K562 (cell line): ENCODE measurements around the gene PSMC6. TPM values are rescaled to one million over a fixed set of nuclear protein-coding genes. Genes with fewer than 3 reads are reported as not detected.

Source experiments
- DIDO1 ChIP-seq: fragments of 450-650 bp; IDR thresholded peaks from 2 replicates; pipeline ENCODE4 v1.6.1; 2016; ENCODE audit warnings: low read depth, missing biosample characterization, missing genetic modification characterization
- EP300 ChIP-seq: IDR thresholded peaks from 2 replicates; pipeline ENCODE4 v1.6.1; 2012; ENCODE audit warnings: low read length, improper control_type of control experiment
- ERF ChIP-seq: fragments of 450-650 bp; formaldehyde crosslinking; IDR thresholded peaks from 2 replicates; pipeline ENCODE4 v1.4.0; 2020; ENCODE audit warnings: mild to moderate bottlenecking, mixed read lengths
- EWSR1 ChIP-seq: fragments of 450-650 bp; IDR thresholded peaks from 2 replicates; pipeline ENCODE4 v1.6.1; 2018; ENCODE audit warnings: borderline replicate concordance, mild to moderate bottlenecking, low read depth, moderate library complexity; ENCODE audit not compliant: partially characterized antibody
- HDAC1 ChIP-seq, 2 experiments: fragments of 450-650 bp; IDR thresholded peaks; 2 replicates each; pipeline ENCODE4 v1.6.1; 2016 to 2017; ENCODE audit warnings: inconsistent platforms in 1 of 2, mild to moderate bottlenecking in 1 of 2, moderate library complexity in 1 of 2
- MBD1 ChIP-seq: fragments of 250-450 bp; sonication (Bioruptor Pico); IDR thresholded peaks from 2 replicates; pipeline ENCODE4 v1.8.0; 2022; ENCODE audit warnings: inconsistent platforms
- MEIS2 ChIP-seq: fragments of 450-650 bp; IDR thresholded peaks from 2 replicates; pipeline ENCODE4 v1.6.1; 2014; ENCODE audit warnings: mild to moderate bottlenecking; ENCODE audit not compliant: partially characterized antibody
- MYNN ChIP-seq, 2 experiments: sonication (generic); formaldehyde crosslinking in 1 of 2; IDR thresholded peaks; 2 replicates each; pipeline versions ENCODE4 v1.5.0 to v1.6.1; 2016 to 2020; ENCODE audit warnings: antibody characterized with exemption in 1 of 2, missing genetic modification reagents in 1 of 2
- NBN ChIP-seq: fragments of 450-650 bp; IDR thresholded peaks from 2 replicates; pipeline ENCODE4 v1.6.1; 2016; ENCODE audit warnings: low read depth, mild to moderate bottlenecking
- NFRKB ChIP-seq: fragments of 450-650 bp; IDR thresholded peaks from 2 replicates; pipeline ENCODE4 v1.6.1; 2016; ENCODE audit warnings: low read depth
- SLC30A9 ChIP-seq: fragments of 250-450 bp; sonication (Bioruptor Pico); IDR thresholded peaks from 2 replicates; pipeline ENCODE4 v1.8.0; 2022; ENCODE audit warnings: mild to moderate bottlenecking, moderate library complexity
- SPI1 ChIP-seq: IDR thresholded peaks from 2 replicates; pipeline ENCODE4 v1.6.1; 2011; ENCODE audit warnings: low read depth, low read length, control low read depth, borderline replicate concordance
- STAG1 ChIP-seq: sonication (generic); formaldehyde crosslinking; IDR thresholded peaks from 2 replicates; pipeline ENCODE4 v1.5.0; 2020; ENCODE audit warnings: missing genetic modification reagents, borderline replicate concordance
- TCF7 ChIP-seq: sonication (generic); IDR thresholded peaks from 2 replicates; pipeline ENCODE4 v1.6.1; 2016; ENCODE audit warnings: antibody characterized with exemption, borderline replicate concordance
- USF2 ChIP-seq: sonication (generic); formaldehyde crosslinking; IDR thresholded peaks from 2 replicates; pipeline ENCODE4 v1.5.0; 2020; ENCODE audit warnings: missing genetic modification reagents
- ZBTB34 ChIP-seq: fragments of 250-450 bp; sonication (Bioruptor Pico); IDR thresholded peaks from 2 replicates; pipeline ENCODE4 v1.8.0; 2021; ENCODE audit warnings: mild to moderate bottlenecking, moderate library complexity
- ZFP91 ChIP-seq: sonication (generic); formaldehyde crosslinking; IDR thresholded peaks from 2 replicates; pipeline ENCODE4 v1.8.0; 2022; ENCODE audit warnings: mild to moderate bottlenecking, missing genetic modification reagents
- ZNF146 ChIP-seq: IDR thresholded peaks from one replicate; pipeline ENCODE4 v1.6.1; 2018; ENCODE audit warnings: missing compliant biosample characterization; ENCODE audit not compliant: unreplicated experiment
- ZNF444 ChIP-seq: fragments of 250-450 bp; sonication (Bioruptor Pico); IDR thresholded peaks from 2 replicates; pipeline ENCODE4 v1.4.0; 2020; ENCODE audit warnings: mild to moderate bottlenecking, moderate library complexity
- ZNF586 ChIP-seq: fragments of 450-650 bp; formaldehyde crosslinking; conservative IDR thresholded peaks from 2 replicates; pipeline ENCODE4 v1.4.0; 2020; ENCODE audit warnings: mild to moderate bottlenecking, moderate library complexity
- ZNF830 ChIP-seq: fragments of 250-450 bp; sonication (Bioruptor Pico); IDR thresholded peaks from 2 replicates; pipeline ENCODE4 v1.5.0; 2021; ENCODE audit warnings: mild to moderate bottlenecking
- polyA plus RNA-seq, 8 experiments: library from polyadenylated mRNA; depleted of rRNA in 4 of 8; stranded (reverse) in 5 of 8; unstranded in 3 of 8; fragments of >200 nt; fragmentation: Nextera tagmentation in 2 of 8; fragmentation: Illumina TruSeq in 1 of 8; extraction: Ambion mirVana in 2 of 8; extraction: Trizol in 1 of 8; gene quantifications; 2 replicates each; pipeline versions ENCODE4 v1.2.1 to v1.2.3, GENCODE V29; 2011 to 2014; ENCODE audit warnings: inconsistent platforms in 1 of 8, missing spikeins in 1 of 8
- total RNA-seq, 7 experiments: library from RNA; depleted of rRNA in 6 of 7; stranded (reverse); fragments of >200 nt in 6 of 7; fragmentation: Illumina TruSeq in 2 of 7; extraction: Trizol in 2 of 7; gene quantifications; 2 replicates each; pipeline versions ENCODE4 v1.2.1 to v1.2.3, GENCODE V29; 2011 to 2021; ENCODE audit warnings: low replicate concordance in 1 of 7

Gene PSMC6
- total and polyA plus RNA-seq, 9 of the 15 experiments (the other 6 are each of a cell fraction or from before 2014, with no cell fraction given) = 91.4 to 224 (median 182) TPM

- TF ChIP-seq USF2 (CRISPR knock-in tag) = no peak
- TF ChIP-seq ZNF444 (CRISPR knock-in tag) = no peak
- no peak for TF ChIP-seq ZNF830 (CRISPR knock-in tag)
- no peak for TF ChIP-seq ZNF146 (CRISPR knock-in tag)
- TF ChIP-seq MEIS2 = peak; percentile 27
- no peak for TF ChIP-seq SPI1
- no peak for TF ChIP-seq EWSR1
- TF ChIP-seq ZNF586 (CRISPR knock-in tag) = no peak
- TF ChIP-seq HDAC1 (IDR thresholded peaks at IDR 0.05) = 0 out of 4 replicates have a peak, but pooled peaks of 1 of the 2 experiments have one; percentile 50
- no peak for TF ChIP-seq SLC30A9 (CRISPR knock-in tag)
- TF ChIP-seq ZBTB34 = no peak
- no peak for TF ChIP-seq MYNN (IDR thresholded peaks at IDR 0.05)
- TF ChIP-seq MYNN (CRISPR knock-in tag; IDR thresholded peaks at IDR 0.05) = no peak
- no peak for TF ChIP-seq MBD1 (CRISPR knock-in tag)
- no peak for TF ChIP-seq ERF (CRISPR knock-in tag)
- no peak for TF ChIP-seq EP300
- no peak for TF ChIP-seq NBN
- no peak for TF ChIP-seq NFRKB
- TF ChIP-seq DIDO1 = no peak
- TF ChIP-seq TCF7 = 0 out of 2 replicates have a peak, but pooled peaks have one; percentile 29
- TF ChIP-seq STAG1 (CRISPR knock-in tag) = no peak
- TF ChIP-seq ZFP91 = no peak
Measured at GRCh38 chr14:52729925-52730708, 23.1 kb downstream of the PSMC6 start, which contains the start of gene STYX (continued).
